Measurements from ENCODE around the gene MEX3A.
A peak's percentile ranks its signal among the peaks of the same experiment; 100 is the strongest.
"Not testable (repeated sequence)": the region's sequence is repeated elsewhere in the genome, so short reads cannot be mapped to it uniquely, and the experiment has no call there.

MEX3A gene

GRCh38 chr1:156118177-156118868 lies 36.1 kb upstream of the MEX3A start:
- no peak for DNase-seq (ENCODE audit: low read depth in 2 of 2)

GRCh38 chr1:156117414-156118176 lies 35.3 kb upstream of the MEX3A start:
- no peak for DNase-seq (ENCODE audit: low read depth in 2 of 2)

- DNase-seq (ENCODE audit: low read depth in 2 of 2) = not testable (repeated sequence)
Observed at GRCh38 chr1:156116731-156117130, 34.5 kb upstream of the MEX3A start.

GRCh38 chr1:156115514-156116374 lies 33.5 kb upstream of the MEX3A start:
- no peak for DNase-seq (ENCODE audit: low read depth in 2 of 2)

- no peak for DNase-seq (ENCODE audit: low read depth in 2 of 2)
Observed at GRCh38 chr1:156114919-156115513, 32.8 kb upstream of the MEX3A start.

GRCh38 chr1:156114101-156114918 lies 32.0 kb upstream of the MEX3A start, which contains the start of gene LMNA:
TSS of gene LMNA (plus strand) at chr1:156114711. CDS start at chr1:156114919, 208 bp downstream.
- peak; percentile 81 for DNase-seq (ENCODE audit: low read depth in 2 of 2)

GRCh38 chr1:156113282-156113950 lies 31.2 kb upstream of the MEX3A start:
- DNase-seq (ENCODE audit: low read depth in 2 of 2) = no peak

GRCh38 chr1:156112276-156113137 lies 30.2 kb upstream of the MEX3A start:
- DNase-seq (ENCODE audit: low read depth in 2 of 2) = no peak

- no peak for DNase-seq (ENCODE audit: low read depth in 2 of 2)
Observed at GRCh38 chr1:156111355-156111962, 29.2 kb upstream of the MEX3A start.

GRCh38 chr1:156110252-156110651 lies 28.0 kb upstream of the MEX3A start:
- DNase-seq (ENCODE audit: low read depth in 2 of 2) = no peak

- no peak for DNase-seq (ENCODE audit: low read depth in 2 of 2)
Observed at GRCh38 chr1:156108664-156109241, 26.5 kb upstream of the MEX3A start.

GRCh38 chr1:156108057-156108456 lies 25.8 kb upstream of the MEX3A start:
- DNase-seq (ENCODE audit: low read depth in 2 of 2) = no peak

- no peak for DNase-seq (ENCODE audit: low read depth in 2 of 2)
Observed at GRCh38 chr1:156106624-156107488, 24.6 kb upstream of the MEX3A start.

- DNase-seq (ENCODE audit: low read depth in 2 of 2) = no peak
Observed at GRCh38 chr1:156104861-156105832, 22.9 kb upstream of the MEX3A start.

- no peak for DNase-seq (ENCODE audit: low read depth in 2 of 2)
Observed at GRCh38 chr1:156104065-156104810, 22.0 kb upstream of the MEX3A start.

GRCh38 chr1:156103521-156103947 lies 21.3 kb upstream of the MEX3A start:
- no peak for DNase-seq (ENCODE audit: low read depth in 2 of 2)
